Posterior cingulate gyrus (tissue), 11 donors: Measurements from ENCODE around the gene IRGQ.
"Not testable (repeated sequence)": the region's sequence is repeated elsewhere in the genome, so short reads cannot be mapped to it uniquely, and the experiment has no call there.

Experiments
- DNase-seq, 10 donors: peaks; one replicate each; pipeline versions ENCODE4 v3.0.0 to v3.0.0-alpha.2; 2020 to 2021; ENCODE audit warnings: mixed read lengths in 3 of 10
- intact Hi-C: fragments of 100-400 bp; cut with DNase I; formaldehyde crosslinking; loops from one replicate; pipeline ENCODE4 v1.15.1; 2023

Gene IRGQ

GRCh38 chr19:43595999-43596841 lies at the start of gene IRGQ, which contains the start of gene ZNF576:
Gene IRGQ (minus strand): TSS chr19:43596134. CDS start chr19:43595338, 796 bp downstream.
Gene ZNF576 (plus strand): TSS chr19:43596595. CDS start chr19:43597109, 514 bp downstream.
- intact Hi-C loops: loop anchor here (1.0 to 5.0 kb wide), 2 partner anchors 21 to 59 kb away; partner anchors contain the start of genes PINLYP and XRCC1
- peak; percentile 98 to 100 (median 100) for DNase-seq

- DNase-seq: peak in 2 of 10 donors; percentile 70 to 71
Observed at GRCh38 chr19:43644181-43644580, 48.2 kb upstream of the IRGQ start.

GRCh38 chr19:43643326-43643725 lies 47.4 kb upstream of the IRGQ start:
- DNase-seq: no peak
- intact Hi-C loops: no loop called here

More at GRCh38 chr19:43644181-43644580, 48.2 kb upstream of the IRGQ start:
- intact Hi-C loops: no loop called here

GRCh38 chr19:43642531-43642930 lies 46.6 kb upstream of the IRGQ start:
- peak in 1 of 10 donors; percentile 1 for DNase-seq
- intact Hi-C loops: no loop called here

GRCh38 chr19:43641333-43641732 lies 45.4 kb upstream of the IRGQ start:
- intact Hi-C loops: no loop called here
- DNase-seq: peak in 2 of 10 donors; percentile 32 to 44

- DNase-seq: no peak
- intact Hi-C loops: no loop called here
Observed at GRCh38 chr19:43640424-43640757, 44.5 kb upstream of the IRGQ start.

GRCh38 chr19:43639519-43640423 lies 43.8 kb upstream of the IRGQ start, which contains the start of gene CADM4:
Gene CADM4 (minus strand): TSS chr19:43639850. CDS start chr19:43639790, 60 bp downstream.
- intact Hi-C loops: no loop called here

GRCh38 chr19:43638995-43639518 lies 43.1 kb upstream of the IRGQ start:
- intact Hi-C loops: no loop called here
- peak in 1 of 10 donors; percentile 83 for DNase-seq

More at GRCh38 chr19:43639519-43640423, 43.8 kb upstream of the IRGQ start, which contains the start of gene CADM4:
- DNase-seq: peak in 6 of 10 donors; percentile 51 to 93 (median 78)

- intact Hi-C loops: no loop called here
- peak in 1 of 10 donors; percentile 66 for DNase-seq
Observed at GRCh38 chr19:43638214-43638994, 42.5 kb upstream of the IRGQ start.

- intact Hi-C loops: no loop called here
- peak in 6 of 10 donors; percentile 45 to 93 (median 70) for DNase-seq
Observed at GRCh38 chr19:43636121-43636683, 40.3 kb upstream of the IRGQ start.

GRCh38 chr19:43635561-43635940 lies 39.6 kb upstream of the IRGQ start:
- intact Hi-C loops: not testable (repeated sequence)

GRCh38 chr19:43634872-43635560 lies 39.1 kb upstream of the IRGQ start:
- DNase-seq: peak in 8 of 10 donors; percentile 46 to 94 (median 70)
- intact Hi-C loops: no loop called here

More at GRCh38 chr19:43635561-43635940, 39.6 kb upstream of the IRGQ start:
- DNase-seq: not testable (repeated sequence)

GRCh38 chr19:43634506-43634871 lies 38.6 kb upstream of the IRGQ start:
- DNase-seq: peak in 7 of 10 donors; percentile 37 to 92 (median 59)
- intact Hi-C loops: no loop called here

- intact Hi-C loops: no loop called here
- no peak for DNase-seq
Observed at GRCh38 chr19:43634068-43634467, 38.1 kb upstream of the IRGQ start.

GRCh38 chr19:43633520-43633919 lies 37.6 kb upstream of the IRGQ start:
- intact Hi-C loops: no loop called here
- no peak for DNase-seq

GRCh38 chr19:43631491-43631890 lies 35.6 kb upstream of the IRGQ start:
- intact Hi-C loops: no loop called here
- DNase-seq: no peak

GRCh38 chr19:43628646-43629326 lies 32.9 kb upstream of the IRGQ start:
- intact Hi-C loops: no loop called here
- peak in 1 of 10 donors; percentile 20 for DNase-seq

- no peak for DNase-seq
- intact Hi-C loops: no loop called here
Observed at GRCh38 chr19:43626838-43627237, 30.9 kb upstream of the IRGQ start.
